HepG2 (cell line): ENCODE data around the gene COL4A2. TPM values are rescaled to one million over a fixed set of nuclear protein-coding genes. Genes with fewer than 3 reads are reported as not detected.

ENCODE experiments used
- ATAC-seq: fragments of 200-7000 bp; cut with Tn5 transposase; 3 replicates; pipeline ENCODE4 v1.9.1; 2020; ENCODE audit warnings: mild to moderate bottlenecking, moderate library complexity
- BruUV-seq: library from RNA; stranded (reverse); fragments of 400-500 nt; replicated peaks from 2 replicates; lab custom pipeline; 2021; lab: Mats Ljungman, UMichigan
- CTCF ChIA-PET: fragments of 300-600 bp; formaldehyde crosslinking; extraction: SDS; loops from one replicate; lab custom pipeline; 2021; ENCODE audit warnings: low total read pairs, inconsistent platforms, low intra/inter-chr PET ratio; lab: Yijun Ruan, JAX
- POLR2A ChIA-PET: fragments of 350-600 bp; sonication (Branson Sonifier 250); formaldehyde crosslinking; loops from one replicate; lab custom pipeline; 2020; ENCODE audit warnings: antibody characterized with exemption, inconsistent platforms; lab: Yijun Ruan, JAX
- DNase-seq: peaks from one replicate; pipeline ENCODE4 v3.0.0-alpha.2; 2015; ENCODE audit warnings: low spot score
- FAIRE-seq: peaks from 3 replicates; lab custom pipeline; 2011; peaks lifted over from hg19 to GRCh38; lab: Jason Lieb, UNC
- H2AFZ ChIP-seq: one replicate; pipeline ENCODE4 v1.6.1; 2011; ENCODE audit warnings: low read length, inconsistent platforms
- H3K27ac ChIP-seq: fragments of 300-600 bp; 3 replicates; pipeline ENCODE4 v1.8.0; 2011; ENCODE audit warnings: mixed run types, mild to moderate bottlenecking, mixed read lengths, low read length, inconsistent platforms; ENCODE audit not compliant: insufficient read depth; ENCODE audit errors: extremely low read length
- H3K27me3 ChIP-seq, 2 experiments: fragments of 200-600 bp in 1 of 2; 2 replicates in 1 of 2; 3 replicates in 1 of 2; pipeline versions ENCODE4 v1.6.0 to v1.8.0; 2011; ENCODE audit warnings: low read length in 2 of 2, mild to moderate bottlenecking in 2 of 2, moderate library complexity in 2 of 2, inconsistent platforms in 1 of 2; ENCODE audit not compliant: insufficient read depth in 2 of 2, control insufficient read depth in 1 of 2
- H3K36me3 ChIP-seq, 2 experiments: fragments of 200-600 bp in 1 of 2; replicated peaks in 1 of 2; 2 replicates in 1 of 2; 3 replicates in 1 of 2; pipeline versions ENCODE4 v1.5.1 to v1.8.0; 2011; ENCODE audit warnings: low read length in 2 of 2, inconsistent platforms in 1 of 2; ENCODE audit not compliant: insufficient read depth in 2 of 2, control insufficient read depth in 1 of 2
- H3K4me1 ChIP-seq: 2 replicates; pipeline ENCODE4 v1.5.1; 2012; ENCODE audit warnings: low read length, inconsistent platforms; ENCODE audit not compliant: insufficient read depth
- H3K4me2 ChIP-seq: 2 replicates; pipeline ENCODE4 v1.6.0; 2011; ENCODE audit warnings: low read depth, low read length, inconsistent platforms
- H3K4me3 ChIP-seq, 3 experiments: fragments of 200-600 bp in 1 of 3; sonication (generic), shearing (Covaris generic) in 1 of 3; replicated peaks in 1 of 3; 2 replicates each; pipeline ENCODE4 v1.5.1; 2011 to 2016; ENCODE audit warnings: low read length in 3 of 3, inconsistent platforms in 2 of 3, low read depth in 2 of 3, mild to moderate bottlenecking in 2 of 3, control low read depth in 1 of 3, mixed read lengths in 1 of 3; ENCODE audit not compliant: insufficient read depth in 1 of 3
- H3K79me2 ChIP-seq: one replicate; pipeline ENCODE4 v1.6.1; 2011; ENCODE audit warnings: low read length, inconsistent platforms; ENCODE audit not compliant: insufficient read depth
- H3K9ac ChIP-seq: 2 replicates; pipeline ENCODE4 v1.6.0; 2011; ENCODE audit warnings: mild to moderate bottlenecking, low read depth, low read length, inconsistent platforms; ENCODE audit not compliant: insufficient read depth
- H3K9me3 ChIP-seq: 2 replicates; pipeline ENCODE4 v1.5.1; 2012; ENCODE audit warnings: mild to moderate bottlenecking, low read length
- H4K20me1 ChIP-seq: 2 replicates; pipeline ENCODE4 v1.6.0; 2011; ENCODE audit warnings: inconsistent platforms, mild to moderate bottlenecking, low read length, moderate library complexity; ENCODE audit not compliant: insufficient read depth
- ARID4A ChIP-seq: sonication (generic); formaldehyde crosslinking; IDR thresholded peaks from 2 replicates; pipeline ENCODE4 v1.5.0; 2020; ENCODE audit warnings: mild to moderate bottlenecking, missing genetic modification reagents, borderline replicate concordance
- CAMTA2 ChIP-seq: sonication (generic); formaldehyde crosslinking; IDR thresholded peaks from 2 replicates; pipeline ENCODE4 v1.4.0; 2020; ENCODE audit warnings: mild to moderate bottlenecking, missing genetic modification reagents, borderline replicate concordance
- HIVEP1 ChIP-seq: sonication (generic); formaldehyde crosslinking; IDR thresholded peaks from 2 replicates; pipeline ENCODE4 v1.4.0; 2020; ENCODE audit warnings: mild to moderate bottlenecking, missing genetic modification reagents
- MYPOP ChIP-seq: sonication (generic); formaldehyde crosslinking; IDR thresholded peaks from 2 replicates; pipeline ENCODE4 v1.8.1; 2023; ENCODE audit warnings: mild to moderate bottlenecking, moderate library complexity, missing genetic modification reagents
- NRL ChIP-seq: sonication (generic); formaldehyde crosslinking; IDR thresholded peaks from 2 replicates; pipeline ENCODE4 v1.5.0; 2020; ENCODE audit warnings: missing genetic modification reagents, mild to moderate bottlenecking, moderate library complexity, borderline replicate concordance
- TSC22D2 ChIP-seq: sonication (generic); formaldehyde crosslinking; IDR thresholded peaks from 2 replicates; pipeline ENCODE4 v1.5.1; 2020; ENCODE audit warnings: missing genetic modification reagents, mild to moderate bottlenecking, borderline replicate concordance
- ZBTB34 ChIP-seq: sonication (generic); formaldehyde crosslinking; IDR thresholded peaks from 2 replicates; pipeline ENCODE4 v1.8.0; 2022; ENCODE audit warnings: mild to moderate bottlenecking, missing genetic modification reagents
- ZNF713 ChIP-seq: sonication (generic); formaldehyde crosslinking; IDR thresholded peaks from 2 replicates; pipeline ENCODE4 v1.4.0; 2020; ENCODE audit warnings: mild to moderate bottlenecking, missing genetic modification reagents
- ZSCAN22 ChIP-seq: sonication (generic); formaldehyde crosslinking; IDR thresholded peaks from 2 replicates; pipeline ENCODE4 v1.4.0; 2020; ENCODE audit warnings: mild to moderate bottlenecking, missing genetic modification reagents
- WGBS: methylation state at CpG from one replicate; pipeline ENCODE4 v1.1.6; 2017; ENCODE audit warnings: low lambda C conversion rate; 5-methylcytosine and 5-hydroxymethylcytosine counted together
- in situ Hi-C: cut with HindIII; loops from 2 replicates; pipeline ENCODE4 v1.10.0; 2017; ENCODE audit warnings: low pct_unique_long_range_greater_than_20kb; ENCODE audit not compliant: extremely low pct_ligation_motif_present
- intact Hi-C: fragments of 100-400 bp; cut with micrococcal nuclease; formaldehyde crosslinking; loops from one replicate; pipeline ENCODE4 v1.10.0; 2022; ENCODE audit not compliant: unreplicated experiment
- polyA plus RNA-seq, 8 experiments: library from polyadenylated mRNA; depleted of rRNA in 3 of 8; stranded (reverse) in 7 of 8; unstranded in 1 of 8; fragments of >200 nt; fragmentation: Illumina TruSeq in 4 of 8; extraction: Trizol in 4 of 8; gene quantifications; 2 replicates each; pipeline versions ENCODE4 v1.2.1 to v1.2.3, GENCODE V29; 2011 to 2016; ENCODE audit warnings: low read depth in 4 of 8, missing spikeins in 1 of 8, mixed read lengths in 1 of 8; ENCODE audit not compliant: insufficient read depth in 1 of 8
- total RNA-seq, 5 experiments: library from RNA; depleted of rRNA; stranded (reverse); fragments of >200 nt; fragmentation: Illumina TruSeq; extraction: Trizol; gene quantifications; 2 replicates each; pipeline ENCODE4 v1.2.3, GENCODE V29; 2016; ENCODE audit warnings: low read depth in 1 of 5

Gene COL4A2
- total and polyA plus RNA-seq, 2 of the 13 experiments (the other 11 are each of a cell fraction or from before 2014, with no cell fraction given), result 0.22 to 1.9 TPM

- TF ChIP-seq ARID4A (no peak), CAMTA2 (no peak)
- TF ChIP-seq, all 625 proteins: peak for 0
These were observed 4.1 kb upstream of the COL4A2 start (continued) for GRCh38 chr13:110302997-110303396.

- TF ChIP-seq NRL (CRISPR knock-in tag) (no peak), HIVEP1 (CRISPR knock-in tag) (no peak), TSC22D2 (CRISPR knock-in tag) (no peak), ZBTB34 (CRISPR knock-in tag) (no peak), ZNF713 (no peak), ZSCAN22 (CRISPR knock-in tag) (no peak), MYPOP (no peak)
- TF ChIP-seq, all 625 proteins: peak for 0
- DNase-seq (no peak), FAIRE-seq (no peak), ATAC-seq (no peak)
- no peak overlapping the region for H3K4me2 ChIP-seq
- H4K20me1 ChIP-seq, result no peaks in the 10 kb centered on the region
- no TSS peak for BruUV-seq
- H3K27ac ChIP-seq, result no peak overlapping the region
- no peak overlapping the region for H3K9ac ChIP-seq
- in situ Hi-C loops (no loop called here), intact Hi-C loops (no loop called here)
- peaks cover 1% of the 10 kb centered on the region for H3K4me1 ChIP-seq
- ChIA-PET CTCF (no interaction called here), POLR2A (no interaction called here)
- H2AFZ ChIP-seq, result no peak overlapping the region
- no peaks in the 10 kb centered on the region for H3K79me2 ChIP-seq
- no peaks in the 10 kb centered on the region for H3K36me3 ChIP-seq
- H3K27me3 ChIP-seq, result peaks cover 7 to 56% of the 10 kb centered on the region in 2 experiments
- WGBS, result 16% methylated on average over 7 of the region's 7 CpGs
- no peaks in the 10 kb centered on the region for H3K9me3 ChIP-seq
- no peak overlapping the region for H3K4me3 ChIP-seq
These were observed 3.4 kb upstream of the COL4A2 start for GRCh38 chr13:110303644-110304043.
